HepG2 (cell line): ENCODE results near the gene CTSA. TPM values are rescaled to one million over a fixed set of nuclear protein-coding genes. Genes with fewer than 3 reads are reported as not detected.

Source experiments
- ATAC-seq: fragments of 200-7000 bp; cut with Tn5 transposase; 3 replicates; pipeline ENCODE4 v1.9.1; 2020; ENCODE audit warnings: mild to moderate bottlenecking, moderate library complexity
- BruUV-seq: library from RNA; stranded (reverse); fragments of 400-500 nt; replicated peaks from 2 replicates; lab custom pipeline; 2021; lab: Mats Ljungman, UMichigan
- CTCF ChIA-PET: fragments of 300-600 bp; formaldehyde crosslinking; extraction: SDS; loops from one replicate; lab custom pipeline; 2021; ENCODE audit warnings: low total read pairs, inconsistent platforms, low intra/inter-chr PET ratio; lab: Yijun Ruan, JAX
- POLR2A ChIA-PET: fragments of 350-600 bp; sonication (Branson Sonifier 250); formaldehyde crosslinking; loops from one replicate; lab custom pipeline; 2020; ENCODE audit warnings: antibody characterized with exemption, inconsistent platforms; lab: Yijun Ruan, JAX
- DNase-seq: peaks from one replicate; pipeline ENCODE4 v3.0.0-alpha.2; 2015; ENCODE audit warnings: low spot score
- FAIRE-seq: peaks from 3 replicates; lab custom pipeline; 2011; peaks lifted over from hg19 to GRCh38; lab: Jason Lieb, UNC
- H2AFZ ChIP-seq: one replicate; pipeline ENCODE4 v1.6.1; 2011; ENCODE audit warnings: low read length, inconsistent platforms
- H3K27ac ChIP-seq: fragments of 300-600 bp; 3 replicates; pipeline ENCODE4 v1.8.0; 2011; ENCODE audit warnings: mixed run types, mild to moderate bottlenecking, mixed read lengths, low read length, inconsistent platforms; ENCODE audit not compliant: insufficient read depth; ENCODE audit errors: extremely low read length
- H3K27me3 ChIP-seq, 2 experiments: fragments of 200-600 bp in 1 of 2; 2 replicates in 1 of 2; 3 replicates in 1 of 2; pipeline versions ENCODE4 v1.6.0 to v1.8.0; 2011; ENCODE audit warnings: low read length in 2 of 2, mild to moderate bottlenecking in 2 of 2, moderate library complexity in 2 of 2, inconsistent platforms in 1 of 2; ENCODE audit not compliant: insufficient read depth in 2 of 2, control insufficient read depth in 1 of 2
- H3K36me3 ChIP-seq, 2 experiments: fragments of 200-600 bp in 1 of 2; replicated peaks in 1 of 2; 2 replicates in 1 of 2; 3 replicates in 1 of 2; pipeline versions ENCODE4 v1.5.1 to v1.8.0; 2011; ENCODE audit warnings: low read length in 2 of 2, inconsistent platforms in 1 of 2; ENCODE audit not compliant: insufficient read depth in 2 of 2, control insufficient read depth in 1 of 2
- H3K4me1 ChIP-seq: 2 replicates; pipeline ENCODE4 v1.5.1; 2012; ENCODE audit warnings: low read length, inconsistent platforms; ENCODE audit not compliant: insufficient read depth
- H3K4me2 ChIP-seq: 2 replicates; pipeline ENCODE4 v1.6.0; 2011; ENCODE audit warnings: low read depth, low read length, inconsistent platforms
- H3K4me3 ChIP-seq, 3 experiments: fragments of 200-600 bp in 1 of 3; sonication (generic), shearing (Covaris generic) in 1 of 3; replicated peaks in 1 of 3; 2 replicates each; pipeline ENCODE4 v1.5.1; 2011 to 2016; ENCODE audit warnings: low read length in 3 of 3, inconsistent platforms in 2 of 3, low read depth in 2 of 3, mild to moderate bottlenecking in 2 of 3, control low read depth in 1 of 3, mixed read lengths in 1 of 3; ENCODE audit not compliant: insufficient read depth in 1 of 3
- H3K79me2 ChIP-seq: one replicate; pipeline ENCODE4 v1.6.1; 2011; ENCODE audit warnings: low read length, inconsistent platforms; ENCODE audit not compliant: insufficient read depth
- H3K9ac ChIP-seq: 2 replicates; pipeline ENCODE4 v1.6.0; 2011; ENCODE audit warnings: mild to moderate bottlenecking, low read depth, low read length, inconsistent platforms; ENCODE audit not compliant: insufficient read depth
- H3K9me3 ChIP-seq: 2 replicates; pipeline ENCODE4 v1.5.1; 2012; ENCODE audit warnings: mild to moderate bottlenecking, low read length
- H4K20me1 ChIP-seq: 2 replicates; pipeline ENCODE4 v1.6.0; 2011; ENCODE audit warnings: inconsistent platforms, mild to moderate bottlenecking, low read length, moderate library complexity; ENCODE audit not compliant: insufficient read depth
- AGO2 ChIP-seq: fragments of 200-400 bp; formaldehyde crosslinking; optimal IDR thresholded peaks from 2 replicates; pipeline ENCODE3; 2017; ENCODE audit warnings: mild to moderate bottlenecking, low read depth, low read length, moderate library complexity
- ARNT2 ChIP-seq: sonication (generic); formaldehyde crosslinking; IDR thresholded peaks from 2 replicates; pipeline ENCODE4 v1.8.0; 2022; ENCODE audit warnings: mild to moderate bottlenecking, low read depth, missing genetic modification reagents, moderate library complexity
- NRL ChIP-seq: sonication (generic); formaldehyde crosslinking; IDR thresholded peaks from 2 replicates; pipeline ENCODE4 v1.5.0; 2020; ENCODE audit warnings: missing genetic modification reagents, mild to moderate bottlenecking, moderate library complexity, borderline replicate concordance
- PRDM15 ChIP-seq: sonication (generic); formaldehyde crosslinking; IDR thresholded peaks from 2 replicates; pipeline ENCODE4 v1.4.0; 2020; ENCODE audit warnings: missing genetic modification reagents
- RBM22 ChIP-seq: fragments of 200-400 bp; formaldehyde crosslinking; optimal IDR thresholded peaks from 2 replicates; pipeline ENCODE3; 2017; ENCODE audit warnings: mild to moderate bottlenecking, low read length, moderate library complexity
- TEAD3 ChIP-seq: optimal IDR thresholded peaks from 2 replicates; pipeline ENCODE3; 2016; ENCODE audit warnings: borderline replicate concordance
- ZBTB43 ChIP-seq: sonication (generic); formaldehyde crosslinking; conservative IDR thresholded peaks from 2 replicates; pipeline ENCODE4 v1.4.0; 2020; ENCODE audit warnings: missing genetic modification reagents
- WGBS: methylation state at CpG from one replicate; pipeline ENCODE4 v1.1.6; 2017; ENCODE audit warnings: low lambda C conversion rate; 5-methylcytosine and 5-hydroxymethylcytosine counted together
- in situ Hi-C: cut with HindIII; loops from 2 replicates; pipeline ENCODE4 v1.10.0; 2017; ENCODE audit warnings: low pct_unique_long_range_greater_than_20kb; ENCODE audit not compliant: extremely low pct_ligation_motif_present
- intact Hi-C: fragments of 100-400 bp; cut with micrococcal nuclease; formaldehyde crosslinking; loops from one replicate; pipeline ENCODE4 v1.10.0; 2022; ENCODE audit not compliant: unreplicated experiment
- polyA plus RNA-seq, 8 experiments: library from polyadenylated mRNA; depleted of rRNA in 3 of 8; stranded (reverse) in 7 of 8; unstranded in 1 of 8; fragments of >200 nt; fragmentation: Illumina TruSeq in 4 of 8; extraction: Trizol in 4 of 8; gene quantifications; 2 replicates each; pipeline versions ENCODE4 v1.2.1 to v1.2.3, GENCODE V29; 2011 to 2016; ENCODE audit warnings: low read depth in 4 of 8, missing spikeins in 1 of 8, mixed read lengths in 1 of 8; ENCODE audit not compliant: insufficient read depth in 1 of 8
- total RNA-seq, 5 experiments: library from RNA; depleted of rRNA; stranded (reverse); fragments of >200 nt; fragmentation: Illumina TruSeq; extraction: Trizol; gene quantifications; 2 replicates each; pipeline ENCODE4 v1.2.3, GENCODE V29; 2016; ENCODE audit warnings: low read depth in 1 of 5

Gene CTSA
- total and polyA plus RNA-seq, 2 of the 13 experiments (the other 11 are each of a cell fraction or from before 2014, with no cell fraction given), result 202 to 231 TPM

- in situ Hi-C loops, result no loop called here
- no peak overlapping the region for H2AFZ ChIP-seq
- peaks cover 4% of the 10 kb centered on the region; the same call in 1 of the 2 replicates for H3K4me1 ChIP-seq
- TF ChIP-seq NRL (CRISPR knock-in tag), result 0 out of 2 replicates have a peak, but pooled peaks have one; percentile 23
- TF ChIP-seq RBM22, result peak; percentile 40
- TF ChIP-seq ARNT2 (CRISPR knock-in tag), result no peak
- TF ChIP-seq AGO2, result peak; percentile 91
- TF ChIP-seq, all 625 proteins: peak for 3
- no peak overlapping the region for H3K9ac ChIP-seq
- H3K27me3 ChIP-seq, result no peaks in the 10 kb centered on the region
- ATAC-seq (no peak; the same call in 1 of the 3 replicates), FAIRE-seq (no peak), DNase-seq (no peak)
- peaks cover 22 to 44% of the 10 kb centered on the region in 2 experiments for H3K36me3 ChIP-seq
- intact Hi-C loops, result no loop called here
- no peaks in the 10 kb centered on the region for H3K79me2 ChIP-seq
- no peaks in the 10 kb centered on the region for H4K20me1 ChIP-seq
- BruUV-seq, result no TSS peak
- no peaks in the 10 kb centered on the region for H3K9me3 ChIP-seq
- H3K27ac ChIP-seq, result no peak overlapping the region
- CTCF ChIA-PET, result no interaction called here
- H3K4me2 ChIP-seq, result no peak overlapping the region
- 96% methylated on average over 14 of the region's 14 CpGs for WGBS
- POLR2A ChIA-PET, result interaction anchor here (0.9 to 1.7 kb wide), 2 partner anchors 14 to 20 kb away, joined by 3 read pairs; no protein-coding TSS in a partner anchor
- H3K4me3 ChIP-seq, result no peak overlapping the region
Observed at GRCh38 chr20:45843506-45843905, 47.6 kb upstream of the CTSA start.

DNA sequence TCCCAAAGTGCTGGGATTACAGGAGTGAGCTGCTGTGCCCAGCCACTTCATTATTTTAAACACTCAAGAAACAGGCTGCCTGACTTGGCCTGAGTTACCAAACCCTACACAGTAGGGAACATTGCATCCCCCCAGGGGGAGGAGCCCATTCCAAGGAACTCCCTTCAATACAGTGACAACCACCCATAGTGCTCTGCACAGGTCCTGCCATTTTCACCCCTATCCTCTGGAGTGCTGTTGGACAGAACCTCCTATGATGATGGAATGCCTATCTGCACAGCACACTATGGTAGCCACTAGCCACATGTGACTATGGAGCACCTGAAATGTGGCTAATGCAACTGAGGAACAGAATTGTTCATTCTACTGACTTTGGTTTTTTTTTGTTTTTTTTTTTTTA is 45.7 kb upstream of the CTSA start:
- intact Hi-C loops, result no loop called here
- ChIA-PET POLR2A (interaction anchor here (1.6 kb wide), 1 partner anchor 12 kb away, joined by 5 read pairs; the partner anchor contains the start of gene SNX21), CTCF (no interaction called here)
- Histone ChIP-seq H3K27me3 (no peaks in the 10 kb centered on the region), H2AFZ (no peak overlapping the region), H3K4me2 (no peak overlapping the region), H3K79me2 (no peaks in the 10 kb centered on the region), H4K20me1 (no peaks in the 10 kb centered on the region), H3K27ac (no peak overlapping the region), H3K9me3 (no peaks in the 10 kb centered on the region), H3K4me1 (peaks cover 4% of the 10 kb centered on the region; the same call in 1 of the 2 replicates), H3K36me3 (peaks cover 23 to 44% of the 10 kb centered on the region in 2 experiments), H3K9ac (no peak overlapping the region), H3K4me3 (no peak overlapping the region)
- TF ChIP-seq ZBTB43 (CRISPR knock-in tag) (no peak), TEAD3 (CRISPR knock-in tag) (peak; percentile 30), PRDM15 (CRISPR knock-in tag) (no peak)
- peak; percentile 42 for FAIRE-seq
- BruUV-seq, result no TSS peak
- in situ Hi-C loops, result no loop called here
- no peak for DNase-seq
- no peak; the same call in 2 of the 3 replicates for ATAC-seq
